CD4-positive, alpha-beta T cell (primary cell): ENCODE results near the gene CD53. TPM values are rescaled to one million over a fixed set of nuclear protein-coding genes. Genes with fewer than 3 reads are reported as not detected.
"Not testable (repeated sequence)": the region's sequence is repeated elsewhere in the genome, so short reads cannot be mapped to it uniquely, and the experiment has no call there.

ENCODE experiments used
- ATAC-seq: fragments of 200-7000 bp; cut with Tn5 transposase; one replicate; pipeline ENCODE4 v1.10.0; 2022; ENCODE audit warnings: mild to moderate bottlenecking; ENCODE audit not compliant: poor library complexity
- CTCF ChIA-PET: fragments of 350-600 bp; sonication (Branson Sonifier 250); formaldehyde crosslinking; loops from one replicate; lab custom pipeline; 2021; ENCODE audit warnings: antibody characterized with exemption, inconsistent platforms; lab: Charles Lee
- POLR2A ChIA-PET: fragments of 350-600 bp; sonication (Branson Sonifier 250); formaldehyde crosslinking; loops from one replicate; lab custom pipeline; 2021; ENCODE audit warnings: antibody characterized with exemption, inconsistent platforms; lab: Charles Lee
- DNase-seq, 14 experiments: peaks; one replicate each; pipeline ENCODE4 v3.0.0-alpha.2; 2013 to 2020; ENCODE audit warnings: mixed read lengths in 2 of 14
- H3K27ac ChIP-seq, 2 donors: one replicate each; pipeline versions ENCODE4 v1.5.1 to v1.7.0; 2013; ENCODE audit warnings: low read length in 2 of 2, low read depth in 1 of 2, mild to moderate bottlenecking in 1 of 2
- H3K27me3 ChIP-seq, 2 experiments: 1 replicate in 1 of 2; 2 replicates in 1 of 2; pipeline versions ENCODE4 v1.6.1 to v1.7.0; 2013; ENCODE audit warnings: low read length in 2 of 2, control low read depth in 1 of 2, mild to moderate bottlenecking in 1 of 2, moderate library complexity in 1 of 2; ENCODE audit not compliant: insufficient read depth in 2 of 2, control insufficient read depth in 1 of 2
- H3K36me3 ChIP-seq: one replicate; pipeline ENCODE4 v1.6.1; 2013; ENCODE audit warnings: low read length, control low read depth; ENCODE audit not compliant: insufficient read depth
- H3K4me1 ChIP-seq: one replicate; pipeline ENCODE4 v1.6.1; 2013; ENCODE audit warnings: low read length, control low read depth; ENCODE audit not compliant: insufficient read depth
- H3K4me3 ChIP-seq: one replicate; pipeline ENCODE4 v1.5.1; 2013; ENCODE audit warnings: mild to moderate bottlenecking, low read length, moderate library complexity
- H3K9me3 ChIP-seq, 2 experiments: 1 replicate in 1 of 2; 2 replicates in 1 of 2; pipeline versions ENCODE4 v1.6.1 to v1.7.0; 2013; ENCODE audit warnings: low read length in 2 of 2, mild to moderate bottlenecking in 2 of 2, control low read depth in 1 of 2, moderate library complexity in 1 of 2; ENCODE audit not compliant: control insufficient read depth in 1 of 2, insufficient read depth in 1 of 2
- H3K27ac Mint-ChIP-seq: one replicate; pipeline ENCODE4 v1.8.0; 2020; ENCODE audit warnings: mixed read lengths
- H3K27me3 Mint-ChIP-seq: one replicate; pipeline ENCODE4 v1.8.0; 2021; ENCODE audit warnings: mixed read lengths
- H3K36me3 Mint-ChIP-seq: one replicate; pipeline ENCODE4 v1.8.0; 2021; ENCODE audit warnings: low read depth, mixed read lengths
- H3K4me1 Mint-ChIP-seq: one replicate; pipeline ENCODE4 v1.8.0; 2021; ENCODE audit warnings: low read depth, mixed read lengths
- H3K4me3 Mint-ChIP-seq: one replicate; pipeline ENCODE4 v1.8.0; 2020; ENCODE audit warnings: mild to moderate bottlenecking, mixed read lengths
- H3K9me3 Mint-ChIP-seq: one replicate; pipeline ENCODE4 v1.8.0; 2020; ENCODE audit warnings: mixed read lengths
- CTCF ChIP-seq: fragments of 200-600 bp; IDR thresholded peaks from one replicate; pipeline ENCODE4 v1.8.0; 2022; ENCODE audit warnings: antibody characterized with exemption, mild to moderate bottlenecking
- intact Hi-C, 2 experiments: fragments of 100-400 bp; cut with DNase I in 1 of 2; cut with micrococcal nuclease in 1 of 2; formaldehyde crosslinking; loops; one replicate each; pipeline versions ENCODE4 v1.15.1 to v1.9.0; 2023 to 2025; cut with DNase I, micrococcal nuclease
- total RNA-seq, 174 experiments: library from RNA in 2 of 174; stranded (reverse) in 2 of 174; gene quantifications; one replicate each; pipeline ENCODE4 v1.2.3 and lab custom pipeline; 2021 to 2026

Gene CD53
- total RNA-seq, 2 experiments from 2014 or later = 169 to 176 TPM

- Mint-ChIP-seq H3K4me3 (no peak overlapping the region), H3K27me3 (no peaks in the 10 kb centered on the region), H3K9me3 (peaks cover 30% of the 10 kb centered on the region), H3K27ac (no peak overlapping the region), H3K36me3 (peaks cover 22% of the 10 kb centered on the region), H3K4me1 (no peaks in the 10 kb centered on the region)
- no peak for TF ChIP-seq CTCF
- no peaks in the 10 kb centered on the region for H3K4me1 ChIP-seq
- peaks cover 0 to under 1% of the 10 kb centered on the region in 2 experiments for H3K9me3 ChIP-seq
- no peak for ATAC-seq
- H3K36me3 ChIP-seq = no peaks in the 10 kb centered on the region
- POLR2A ChIA-PET = interaction anchor here (0.6 kb wide), 1 partner anchor 36 kb away, joined by 3 read pairs; the partner anchor contains the start of gene LRIF1
- intact Hi-C loops = no loop called here
- H3K27ac ChIP-seq = no peak overlapping the region
- DNase-seq = no peak
- H3K4me3 ChIP-seq = no peak overlapping the region
- H3K27me3 ChIP-seq = no peaks in the 10 kb centered on the region
- CTCF ChIA-PET = no interaction called here
Measured at GRCh38 chr1:110928191-110928590, 55.2 kb downstream of the CD53 start.

GRCh38 chr1:110928904-110929303 lies 56.0 kb downstream of the CD53 start:
- Histone ChIP-seq H3K4me1 (no peaks in the 10 kb centered on the region), H3K4me3 (no peak overlapping the region), H3K36me3 (no peaks in the 10 kb centered on the region), H3K9me3 (peaks cover 0 to 3% of the 10 kb centered on the region in 2 experiments), H3K27ac (no peak overlapping the region), H3K27me3 (no peaks in the 10 kb centered on the region)
- Mint-ChIP-seq H3K27ac (no peak overlapping the region), H3K4me1 (no peaks in the 10 kb centered on the region), H3K27me3 (no peaks in the 10 kb centered on the region), H3K9me3 (peaks cover 27% of the 10 kb centered on the region), H3K4me3 (no peak overlapping the region), H3K36me3 (peaks cover 22% of the 10 kb centered on the region)
- intact Hi-C loops = no loop called here
- TF ChIP-seq CTCF = no peak
- DNase-seq = no peak
- ChIA-PET POLR2A (interaction anchor here (0.6 kb wide), 1 partner anchor 35 kb away, joined by 3 read pairs; the partner anchor contains the start of gene LRIF1), CTCF (no interaction called here)
- no peak for ATAC-seq

GRCh38 chr1:110931097-110931496 lies 58.1 kb downstream of the CD53 start:
- Mint-ChIP-seq H3K9me3 (peaks cover 25% of the 10 kb centered on the region), H3K36me3 (peaks cover 36% of the 10 kb centered on the region)
- H3K27me3 ChIP-seq, H3K36me3 ChIP-seq, H3K4me3 ChIP-seq, ATAC-seq, H3K4me1 Mint-ChIP-seq, H3K27ac ChIP-seq, H3K4me3 Mint-ChIP-seq, POLR2A ChIA-PET, H3K27me3 Mint-ChIP-seq, H3K27ac Mint-ChIP-seq, intact Hi-C loops, CTCF ChIA-PET, H3K4me1 ChIP-seq, DNase-seq, H3K9me3 ChIP-seq: not testable (repeated sequence)

- Histone ChIP-seq H3K4me1 (no peaks in the 10 kb centered on the region), H3K27ac (no peak overlapping the region), H3K9me3 (peaks cover 13 to 14% of the 10 kb centered on the region in 2 experiments), H3K27me3 (no peaks in the 10 kb centered on the region), H3K36me3 (no peaks in the 10 kb centered on the region), H3K4me3 (no peak overlapping the region)
- ChIA-PET CTCF (no interaction called here), POLR2A (interaction anchor here (1.5 kb wide), 1 partner anchor 28 kb away, joined by 4 read pairs; no protein-coding TSS in a partner anchor)
- peaks cover 26% of the 10 kb centered on the region for H3K36me3 Mint-ChIP-seq
- intact Hi-C loops = no loop called here
- H3K27me3 Mint-ChIP-seq = no peaks in the 10 kb centered on the region
- no peak overlapping the region for H3K4me3 Mint-ChIP-seq
- TF ChIP-seq CTCF = no peak
- DNase-seq (no peak), ATAC-seq (no peak)
- H3K4me1 Mint-ChIP-seq = no peaks in the 10 kb centered on the region
- H3K9me3 Mint-ChIP-seq = peaks cover 20% of the 10 kb centered on the region
- H3K27ac Mint-ChIP-seq = no peak overlapping the region
Measured at GRCh38 chr1:110936567-110936966, 63.6 kb downstream of the CD53 start.
